Activated CD4-positive, alpha-beta memory T cell treated with anti-CD3 and anti-CD28 coated beads for 36 hours (primary cell): ENCODE measurements around the gene C2CD4C. TPM values are rescaled to one million over a fixed set of nuclear protein-coding genes. Genes with fewer than 3 reads are reported as not detected.

Experiments
- CTCF ChIA-PET: fragments of 350-600 bp; sonication (Branson Sonifier 250); formaldehyde crosslinking; loops from one replicate; lab custom pipeline; 2021; ENCODE audit warnings: antibody characterized with exemption, inconsistent platforms; lab: Charles Lee
- POLR2A ChIA-PET: fragments of 350-600 bp; sonication (Branson Sonifier 250); formaldehyde crosslinking; loops from one replicate; lab custom pipeline; 2021; ENCODE audit warnings: antibody characterized with exemption; lab: Charles Lee
- DNase-seq: peaks from one replicate; pipeline ENCODE4 v3.0.0-alpha.2; 2020
- H3K27ac Mint-ChIP-seq: one replicate; pipeline ENCODE4 v1.8.0; 2021; ENCODE audit warnings: mixed read lengths
- H3K27me3 Mint-ChIP-seq: one replicate; pipeline ENCODE4 v1.8.0; 2021; ENCODE audit warnings: mixed read lengths
- H3K36me3 Mint-ChIP-seq: one replicate; pipeline ENCODE4 v1.8.0; 2021; ENCODE audit warnings: mixed read lengths
- H3K4me1 Mint-ChIP-seq: one replicate; pipeline ENCODE4 v1.8.0; 2021; ENCODE audit warnings: low read depth, mixed read lengths
- H3K4me3 Mint-ChIP-seq: one replicate; pipeline ENCODE4 v1.8.0; 2021; ENCODE audit warnings: mild to moderate bottlenecking, mixed read lengths
- H3K9me3 Mint-ChIP-seq: one replicate; pipeline ENCODE4 v1.8.0; 2021; ENCODE audit warnings: mixed read lengths
- intact Hi-C: fragments of 100-400 bp; cut with micrococcal nuclease; formaldehyde crosslinking; loops from one replicate; pipeline ENCODE4 v1.15.1; 2023
- total RNA-seq, 2 experiments: library from RNA; stranded (reverse); gene quantifications; one replicate each; pipeline ENCODE4 v1.2.3, GENCODE V29; 2021

Gene C2CD4C
- total RNA-seq, 2 experiments from 2014 or later, result 0.33 to 0.44 TPM

GRCh38 chr19:378706-379105, 30.2 kb downstream of the C2CD4C start:
- no peak for DNase-seq
- Mint-ChIP-seq H3K9me3 (no peaks in the 10 kb centered on the region), H3K4me3 (no peak overlapping the region), H3K27ac (no peak overlapping the region), H3K27me3 (peaks cover 21% of the 10 kb centered on the region), H3K4me1 (peaks cover 15% of the 10 kb centered on the region), H3K36me3 (peaks cover 2% of the 10 kb centered on the region)
- ChIA-PET POLR2A (no interaction called here), CTCF (no interaction called here)
- intact Hi-C loops, result no loop called here

- DNase-seq, result peak; percentile 4
- ChIA-PET CTCF (no interaction called here), POLR2A (no interaction called here)
- H3K9me3 Mint-ChIP-seq, result no peaks in the 10 kb centered on the region
- no peak overlapping the region for H3K4me3 Mint-ChIP-seq
- H3K4me1 Mint-ChIP-seq, result peaks cover 8% of the 10 kb centered on the region
- peaks cover 2% of the 10 kb centered on the region for H3K36me3 Mint-ChIP-seq
- H3K27ac Mint-ChIP-seq, result no peak overlapping the region
- intact Hi-C loops, result no loop called here
- peaks cover 22% of the 10 kb centered on the region for H3K27me3 Mint-ChIP-seq
These were observed 31.0 kb downstream of the C2CD4C start for GRCh38 chr19:377801-378581.

- Mint-ChIP-seq H3K9me3 (no peaks in the 10 kb centered on the region), H3K27me3 (peaks cover 26% of the 10 kb centered on the region), H3K4me1 (no peaks in the 10 kb centered on the region), H3K4me3 (no peak overlapping the region), H3K36me3 (no peaks in the 10 kb centered on the region), H3K27ac (no peak overlapping the region)
- ChIA-PET CTCF (no interaction called here), POLR2A (no interaction called here)
- intact Hi-C loops, result no loop called here
- DNase-seq, result no peak
These were observed 32.9 kb downstream of the C2CD4C start for GRCh38 chr19:376111-376470.

GRCh38 chr19:375395-376110, 33.4 kb downstream of the C2CD4C start:
- no peak for DNase-seq
- ChIA-PET CTCF (no interaction called here), POLR2A (no interaction called here)
- no peaks in the 10 kb centered on the region for H3K4me1 Mint-ChIP-seq
- H3K27me3 Mint-ChIP-seq, result peaks cover 26% of the 10 kb centered on the region
- intact Hi-C loops, result no loop called here
- no peaks in the 10 kb centered on the region for H3K36me3 Mint-ChIP-seq
- no peak overlapping the region for H3K4me3 Mint-ChIP-seq
- H3K9me3 Mint-ChIP-seq, result no peaks in the 10 kb centered on the region
- no peak overlapping the region for H3K27ac Mint-ChIP-seq

GRCh38 chr19:374886-375235, 34.1 kb downstream of the C2CD4C start:
- H3K36me3 Mint-ChIP-seq, result no peaks in the 10 kb centered on the region
- H3K27me3 Mint-ChIP-seq, result peaks cover 26% of the 10 kb centered on the region
- POLR2A ChIA-PET, result no interaction called here
- H3K27ac Mint-ChIP-seq, result no peak overlapping the region
- intact Hi-C loops, result no loop called here
- no peak overlapping the region for H3K4me3 Mint-ChIP-seq
- CTCF ChIA-PET, result no interaction called here
- DNase-seq, result no peak
- H3K9me3 Mint-ChIP-seq, result no peaks in the 10 kb centered on the region
- no peaks in the 10 kb centered on the region for H3K4me1 Mint-ChIP-seq

GRCh38 chr19:374183-374885, 34.6 kb downstream of the C2CD4C start:
- H3K27ac Mint-ChIP-seq, result no peak overlapping the region
- H3K4me1 Mint-ChIP-seq, result no peaks in the 10 kb centered on the region
- POLR2A ChIA-PET, result no interaction called here
- H3K9me3 Mint-ChIP-seq, result no peaks in the 10 kb centered on the region
- H3K4me3 Mint-ChIP-seq, result no peak overlapping the region
- no peak for DNase-seq
- intact Hi-C loops, result no loop called here
- H3K36me3 Mint-ChIP-seq, result no peaks in the 10 kb centered on the region
- CTCF ChIA-PET, result no interaction called here
- peaks cover 26% of the 10 kb centered on the region for H3K27me3 Mint-ChIP-seq

GRCh38 chr19:373391-374182, 35.4 kb downstream of the C2CD4C start:
- H3K27ac Mint-ChIP-seq, result no peak overlapping the region
- no peaks in the 10 kb centered on the region for H3K4me1 Mint-ChIP-seq
- ChIA-PET POLR2A (no interaction called here), CTCF (no interaction called here)
- no peak overlapping the region for H3K4me3 Mint-ChIP-seq
- no peak for DNase-seq
- no peaks in the 10 kb centered on the region for H3K9me3 Mint-ChIP-seq
- intact Hi-C loops, result no loop called here
- H3K27me3 Mint-ChIP-seq, result peaks cover 26% of the 10 kb centered on the region
- no peaks in the 10 kb centered on the region for H3K36me3 Mint-ChIP-seq

GRCh38 chr19:372306-372890, 36.5 kb downstream of the C2CD4C start:
- Mint-ChIP-seq H3K4me3 (no peak overlapping the region), H3K27ac (no peak overlapping the region), H3K36me3 (no peaks in the 10 kb centered on the region), H3K27me3 (peaks cover 26% of the 10 kb centered on the region), H3K4me1 (no peaks in the 10 kb centered on the region), H3K9me3 (no peaks in the 10 kb centered on the region)
- CTCF ChIA-PET, result no interaction called here
- DNase-seq, result no peak
- intact Hi-C loops, result no loop called here
- POLR2A ChIA-PET, result no interaction called here

- ChIA-PET CTCF (interaction anchor here (1.0 to 1.1 kb wide), 2 partner anchors 9 to 13 kb away, joined by 3 read pairs; no protein-coding TSS in a partner anchor), POLR2A (no interaction called here)
- Mint-ChIP-seq H3K9me3 (no peaks in the 10 kb centered on the region), H3K4me1 (no peaks in the 10 kb centered on the region), H3K36me3 (no peaks in the 10 kb centered on the region), H3K27me3 (peaks cover 32% of the 10 kb centered on the region), H3K27ac (no peak overlapping the region), H3K4me3 (no peak overlapping the region)
- DNase-seq, result peak; percentile 7
- intact Hi-C loops, result no loop called here
These were observed 37.3 kb downstream of the C2CD4C start for GRCh38 chr19:371501-372168.

- intact Hi-C loops, result no loop called here
- Mint-ChIP-seq H3K9me3 (no peaks in the 10 kb centered on the region), H3K4me1 (no peaks in the 10 kb centered on the region), H3K27me3 (peaks cover 30% of the 10 kb centered on the region), H3K4me3 (no peak overlapping the region), H3K36me3 (no peaks in the 10 kb centered on the region), H3K27ac (no peak overlapping the region)
- ChIA-PET CTCF (interaction anchor here (1.0 to 1.1 kb wide), 2 partner anchors 8 to 13 kb away, joined by 3 read pairs; no protein-coding TSS in a partner anchor), POLR2A (no interaction called here)
- no peak for DNase-seq
These were observed 38.2 kb downstream of the C2CD4C start for GRCh38 chr19:370641-371330.

- no peaks in the 10 kb centered on the region for H3K9me3 Mint-ChIP-seq
- H3K4me1 Mint-ChIP-seq, result no peaks in the 10 kb centered on the region
- no peak for DNase-seq
- H3K27ac Mint-ChIP-seq, result no peak overlapping the region
- intact Hi-C loops, result no loop called here
- CTCF ChIA-PET, result no interaction called here
- no peaks in the 10 kb centered on the region for H3K36me3 Mint-ChIP-seq
- POLR2A ChIA-PET, result no interaction called here
- no peak overlapping the region for H3K4me3 Mint-ChIP-seq
- peaks cover 28% of the 10 kb centered on the region for H3K27me3 Mint-ChIP-seq
These were observed 39.1 kb downstream of the C2CD4C start for GRCh38 chr19:369876-370275.
